Measurements from ENCODE around the gene VAV1. TPM values are rescaled to one million over a fixed set of nuclear protein-coding genes. Genes with fewer than 3 reads are reported as not detected.

The VAV1 gene
- total RNA-seq, 1 experiment from 2014 or later, result 0.05 TPM

DNA sequence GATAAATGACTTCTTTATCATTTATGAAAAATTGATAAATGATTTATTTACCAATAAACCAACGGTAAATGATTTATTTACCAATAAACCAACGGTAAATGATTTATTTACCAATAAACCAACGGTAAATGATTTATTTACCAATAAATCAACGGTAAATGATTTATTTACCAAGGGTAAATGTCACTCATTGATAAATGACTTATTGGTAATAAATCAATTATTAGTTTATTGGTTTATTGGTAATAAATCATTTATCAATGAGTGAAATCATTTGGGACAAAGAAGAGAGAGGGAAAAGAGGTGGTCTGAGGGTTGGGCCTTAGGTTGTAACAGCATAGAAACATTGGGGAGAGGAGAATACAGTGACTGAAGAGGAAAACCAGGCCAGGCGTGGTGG is 21.5 kb downstream of the VAV1 start:
- DNase-seq (ENCODE audit: low read depth, low spot score), result no peak
- Histone ChIP-seq H3K4me1 (ENCODE audit: control insufficient read depth, insufficient read depth, low read length) (no peaks in the 10 kb centered on the region), H3K36me3 (ENCODE audit: control insufficient read depth, insufficient read depth, low read length) (no peaks in the 10 kb centered on the region), H3K9me3 (ENCODE audit: control insufficient read depth, insufficient read depth, low read depth, low read length) (no peaks in the 10 kb centered on the region), H3K27ac (ENCODE audit: low read length) (no peak overlapping the region), H3K4me3 (ENCODE audit: low read depth in 2 of 2, low read length in 2 of 2) (no peak overlapping the region), H3K27me3 (ENCODE audit: control insufficient read depth, insufficient read depth, low read length) (no peaks in the 10 kb centered on the region)
- ChIA-PET POLR2A (no interaction called here), CTCF (no interaction called here)
- no peak for ATAC-seq
- in situ Hi-C loops (cut with HindIII; ENCODE audit: low pct_unique_long_range_greater_than_20kb, low sequenced_read_pairs) (no loop called here), intact Hi-C loops (cut with micrococcal nuclease; ENCODE audit: unreplicated experiment) (no loop called here)
- TF ChIP-seq POLR2AphosphoS5 (IDR thresholded peaks at IDR 0.05; ENCODE audit: low read depth, low read length) (no peak), TCF7L2 (IDR thresholded peaks at IDR 0.05; ENCODE audit: low read depth, low read length) (no peak), SIN3A (IDR thresholded peaks at IDR 0.05; ENCODE audit: borderline replicate concordance, insufficient read depth, low read depth, low read length) (no peak)
- TF ChIP-seq, protein P1, sequence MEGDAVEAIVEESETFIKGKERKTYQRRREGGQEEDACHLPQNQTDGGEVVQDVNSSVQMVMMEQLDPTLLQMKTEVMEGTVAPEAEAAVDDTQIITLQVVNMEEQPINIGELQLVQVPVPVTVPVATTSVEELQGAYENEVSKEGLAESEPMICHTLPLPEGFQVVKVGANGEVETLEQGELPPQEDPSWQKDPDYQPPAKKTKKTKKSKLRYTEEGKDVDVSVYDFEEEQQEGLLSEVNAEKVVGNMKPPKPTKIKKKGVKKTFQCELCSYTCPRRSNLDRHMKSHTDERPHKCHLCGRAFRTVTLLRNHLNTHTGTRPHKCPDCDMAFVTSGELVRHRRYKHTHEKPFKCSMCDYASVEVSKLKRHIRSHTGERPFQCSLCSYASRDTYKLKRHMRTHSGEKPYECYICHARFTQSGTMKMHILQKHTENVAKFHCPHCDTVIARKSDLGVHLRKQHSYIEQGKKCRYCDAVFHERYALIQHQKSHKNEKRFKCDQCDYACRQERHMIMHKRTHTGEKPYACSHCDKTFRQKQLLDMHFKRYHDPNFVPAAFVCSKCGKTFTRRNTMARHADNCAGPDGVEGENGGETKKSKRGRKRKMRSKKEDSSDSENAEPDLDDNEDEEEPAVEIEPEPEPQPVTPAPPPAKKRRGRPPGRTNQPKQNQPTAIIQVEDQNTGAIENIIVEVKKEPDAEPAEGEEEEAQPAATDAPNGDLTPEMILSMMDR (IDR thresholded peaks at IDR 0.05), result no peak
- TF ChIP-seq, protein P2, sequence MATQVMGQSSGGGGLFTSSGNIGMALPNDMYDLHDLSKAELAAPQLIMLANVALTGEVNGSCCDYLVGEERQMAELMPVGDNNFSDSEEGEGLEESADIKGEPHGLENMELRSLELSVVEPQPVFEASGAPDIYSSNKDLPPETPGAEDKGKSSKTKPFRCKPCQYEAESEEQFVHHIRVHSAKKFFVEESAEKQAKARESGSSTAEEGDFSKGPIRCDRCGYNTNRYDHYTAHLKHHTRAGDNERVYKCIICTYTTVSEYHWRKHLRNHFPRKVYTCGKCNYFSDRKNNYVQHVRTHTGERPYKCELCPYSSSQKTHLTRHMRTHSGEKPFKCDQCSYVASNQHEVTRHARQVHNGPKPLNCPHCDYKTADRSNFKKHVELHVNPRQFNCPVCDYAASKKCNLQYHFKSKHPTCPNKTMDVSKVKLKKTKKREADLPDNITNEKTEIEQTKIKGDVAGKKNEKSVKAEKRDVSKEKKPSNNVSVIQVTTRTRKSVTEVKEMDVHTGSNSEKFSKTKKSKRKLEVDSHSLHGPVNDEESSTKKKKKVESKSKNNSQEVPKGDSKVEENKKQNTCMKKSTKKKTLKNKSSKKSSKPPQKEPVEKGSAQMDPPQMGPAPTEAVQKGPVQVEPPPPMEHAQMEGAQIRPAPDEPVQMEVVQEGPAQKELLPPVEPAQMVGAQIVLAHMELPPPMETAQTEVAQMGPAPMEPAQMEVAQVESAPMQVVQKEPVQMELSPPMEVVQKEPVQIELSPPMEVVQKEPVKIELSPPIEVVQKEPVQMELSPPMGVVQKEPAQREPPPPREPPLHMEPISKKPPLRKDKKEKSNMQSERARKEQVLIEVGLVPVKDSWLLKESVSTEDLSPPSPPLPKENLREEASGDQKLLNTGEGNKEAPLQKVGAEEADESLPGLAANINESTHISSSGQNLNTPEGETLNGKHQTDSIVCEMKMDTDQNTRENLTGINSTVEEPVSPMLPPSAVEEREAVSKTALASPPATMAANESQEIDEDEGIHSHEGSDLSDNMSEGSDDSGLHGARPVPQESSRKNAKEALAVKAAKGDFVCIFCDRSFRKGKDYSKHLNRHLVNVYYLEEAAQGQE (IDR thresholded peaks at IDR 0.05; ENCODE audit: insufficient read depth in 1 of 2, low read depth in 2 of 2, low read length in 1 of 2), result no peak
- BruUV-seq (replicated peaks), result no TSS peak

- no peaks in the 10 kb centered on the region for H3K36me3 ChIP-seq (ENCODE audit: control insufficient read depth, insufficient read depth, low read length)
- H3K4me3 ChIP-seq (ENCODE audit: low read depth in 2 of 2, low read length in 2 of 2), result no peak overlapping the region
- no peaks in the 10 kb centered on the region for H3K4me1 ChIP-seq (ENCODE audit: control insufficient read depth, insufficient read depth, low read length)
- DNase-seq (ENCODE audit: low read depth, low spot score), result no peak
- TF ChIP-seq TCF7L2 (IDR thresholded peaks at IDR 0.05; ENCODE audit: low read depth, low read length), result no peak
- TF ChIP-seq, protein P1 (IDR thresholded peaks at IDR 0.05), result no peak
- TF ChIP-seq, protein P2 (IDR thresholded peaks at IDR 0.05; ENCODE audit: insufficient read depth in 1 of 2, low read depth in 2 of 2, low read length in 1 of 2), result no peak
- TF ChIP-seq POLR2AphosphoS5 (IDR thresholded peaks at IDR 0.05; ENCODE audit: low read depth, low read length), result no peak
- no peak for TF ChIP-seq SIN3A (IDR thresholded peaks at IDR 0.05; ENCODE audit: borderline replicate concordance, insufficient read depth, low read depth, low read length)
- no peak for ATAC-seq
- H3K27me3 ChIP-seq (ENCODE audit: control insufficient read depth, insufficient read depth, low read length), result no peaks in the 10 kb centered on the region
- in situ Hi-C loops (cut with HindIII; ENCODE audit: low pct_unique_long_range_greater_than_20kb, low sequenced_read_pairs), result no loop called here
- no peaks in the 10 kb centered on the region for H3K9me3 ChIP-seq (ENCODE audit: control insufficient read depth, insufficient read depth, low read depth, low read length)
- BruUV-seq (replicated peaks), result no TSS peak
- no peak overlapping the region for H3K27ac ChIP-seq (ENCODE audit: low read length)
- ChIA-PET CTCF (no interaction called here), POLR2A (no interaction called here)
- intact Hi-C loops (cut with micrococcal nuclease; ENCODE audit: unreplicated experiment), result no loop called here
Measured at GRCh38 chr19:6794686-6795431, 22.4 kb downstream of the VAV1 start.
